Vagina (tissue), 2 donors: ENCODE results near the gene SRL.

Experiments
- POLR2A ChIP-seq, 2 donors: fragments of 450-650 bp; IDR thresholded peaks; one replicate each; pipeline ENCODE4 v1.6.1; 2017; ENCODE audit warnings: antibody characterized with exemption in 2 of 2, mild to moderate bottlenecking in 2 of 2, moderate library complexity in 2 of 2
- POLR2AphosphoS5 ChIP-seq, 2 donors: sonication (generic); formaldehyde crosslinking; IDR thresholded peaks; one replicate each; pipeline ENCODE4 v1.9.0; 2017; ENCODE audit warnings: antibody characterized with exemption in 2 of 2, mild to moderate bottlenecking in 2 of 2, low read depth in 1 of 2; ENCODE audit not compliant: insufficient read depth in 1 of 2
- TF ChIP-seq, protein P1 (sequence below), 3 experiments: fragments of 450-650 bp in 2 of 3; fragments of 200-600 bp in 1 of 3; sonication (generic) in 1 of 3; IDR thresholded peaks; one replicate each; pipeline ENCODE4 v1.5.1; 2017 to 2019; ENCODE audit warnings: antibody characterized with exemption in 3 of 3, mild to moderate bottlenecking in 2 of 3, moderate library complexity in 2 of 3

DNA sequence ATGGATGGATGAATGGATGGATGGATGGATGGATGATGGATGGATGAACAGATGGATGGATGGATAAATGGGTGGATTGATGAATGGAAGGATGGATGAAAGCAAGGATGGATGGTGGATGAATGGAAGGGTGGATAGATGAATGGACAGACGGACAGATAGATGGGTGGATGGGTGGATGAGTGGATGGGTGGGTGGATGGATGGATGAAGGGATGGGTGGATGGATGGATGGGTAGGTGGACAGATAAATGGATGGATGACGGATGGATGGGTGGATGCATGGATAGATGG is 14.9 kb downstream of the SRL start:
- TF ChIP-seq, protein P1, sequence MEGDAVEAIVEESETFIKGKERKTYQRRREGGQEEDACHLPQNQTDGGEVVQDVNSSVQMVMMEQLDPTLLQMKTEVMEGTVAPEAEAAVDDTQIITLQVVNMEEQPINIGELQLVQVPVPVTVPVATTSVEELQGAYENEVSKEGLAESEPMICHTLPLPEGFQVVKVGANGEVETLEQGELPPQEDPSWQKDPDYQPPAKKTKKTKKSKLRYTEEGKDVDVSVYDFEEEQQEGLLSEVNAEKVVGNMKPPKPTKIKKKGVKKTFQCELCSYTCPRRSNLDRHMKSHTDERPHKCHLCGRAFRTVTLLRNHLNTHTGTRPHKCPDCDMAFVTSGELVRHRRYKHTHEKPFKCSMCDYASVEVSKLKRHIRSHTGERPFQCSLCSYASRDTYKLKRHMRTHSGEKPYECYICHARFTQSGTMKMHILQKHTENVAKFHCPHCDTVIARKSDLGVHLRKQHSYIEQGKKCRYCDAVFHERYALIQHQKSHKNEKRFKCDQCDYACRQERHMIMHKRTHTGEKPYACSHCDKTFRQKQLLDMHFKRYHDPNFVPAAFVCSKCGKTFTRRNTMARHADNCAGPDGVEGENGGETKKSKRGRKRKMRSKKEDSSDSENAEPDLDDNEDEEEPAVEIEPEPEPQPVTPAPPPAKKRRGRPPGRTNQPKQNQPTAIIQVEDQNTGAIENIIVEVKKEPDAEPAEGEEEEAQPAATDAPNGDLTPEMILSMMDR (IDR thresholded peaks at IDR 0.05), result no peak
- TF ChIP-seq POLR2A (IDR thresholded peaks at IDR 0.05) (no peak), POLR2AphosphoS5 (IDR thresholded peaks at IDR 0.05; ENCODE audit: insufficient read depth in 1 of 2, low read depth in 1 of 2) (no peak)
